Liver (tissue), 3 donors: ENCODE data around the gene RBBP6.

Experiments
- ATF3 ChIP-seq: IDR thresholded peaks from 2 replicates; pipeline ENCODE4 v1.6.1; 2016; ENCODE audit warnings: antibody characterized with exemption
- CTCF ChIP-seq: fragments of 150-350 bp; IDR thresholded peaks from 2 replicates; pipeline ENCODE4 v1.5.1; 2017; ENCODE audit warnings: improper control_type of control experiment, low read depth, low read length; ENCODE audit not compliant: missing input control
- EGR1 ChIP-seq, 2 donors: IDR thresholded peaks; 2 replicates each; pipeline ENCODE4 v1.6.1; 2016 to 2018; ENCODE audit warnings: antibody characterized with exemption in 2 of 2, low read depth in 2 of 2
- GABPA ChIP-seq, 2 donors: IDR thresholded peaks in 1 of 2; conservative IDR thresholded peaks in 1 of 2; 2 replicates each; pipeline ENCODE4 v1.6.1; 2016; ENCODE audit warnings: antibody characterized with exemption in 2 of 2, mild to moderate bottlenecking in 1 of 2, moderate library complexity in 1 of 2
- JUND ChIP-seq, 2 donors: IDR thresholded peaks; 2 replicates each; pipeline ENCODE4 v1.6.1; 2016; ENCODE audit warnings: antibody characterized with exemption in 2 of 2
- MAX ChIP-seq: IDR thresholded peaks from 2 replicates; pipeline ENCODE4 v1.6.1; 2016; ENCODE audit warnings: antibody characterized with exemption
- REST ChIP-seq: IDR thresholded peaks from 2 replicates; pipeline ENCODE4 v1.6.1; 2016; ENCODE audit warnings: antibody characterized with exemption, mild to moderate bottlenecking
- TAF1 ChIP-seq: conservative IDR thresholded peaks from 2 replicates; pipeline ENCODE4 v1.6.1; 2016; ENCODE audit warnings: antibody characterized with exemption, mild to moderate bottlenecking
- YY1 ChIP-seq: IDR thresholded peaks from 2 replicates; pipeline ENCODE4 v1.6.1; 2016; ENCODE audit warnings: antibody characterized with exemption, mild to moderate bottlenecking
- donor health status: healthy.
- donor health status: healthy.

GRCh38 chr16:24543949-24544348 lies 4.6 kb downstream of the RBBP6 start:
- TF ChIP-seq CTCF: no peak
- TF ChIP-seq REST: no peak
- no peak for TF ChIP-seq GABPA (IDR thresholded peaks at IDR 0.05 in 1 of 2, conservative IDR thresholded peaks at IDR 0.05 in 1 of 2)
- TF ChIP-seq TAF1: no peak
- no peak for TF ChIP-seq YY1
- no peak for TF ChIP-seq ATF3
- TF ChIP-seq JUND (IDR thresholded peaks at IDR 0.05): no peak
- no peak for TF ChIP-seq EGR1 (IDR thresholded peaks at IDR 0.05; ENCODE audit: low read depth in 2 of 2)
- TF ChIP-seq MAX: no peak
